Measurements from ENCODE around the gene GREB1L.

GRCh38 chr18:21296045-21296444 is 54.0 kb downstream of the GREB1L start:
- TF ChIP-seq CTCF (IDR thresholded peaks at IDR 0.05) (no peak), EP300 (IDR thresholded peaks at IDR 0.05) (no peak), POLR2A (IDR thresholded peaks at IDR 0.05; ENCODE audit: low read depth) (no peak)

Measured in esophagus muscularis mucosa (tissue), 4 donors.